ENCODE measurements around the gene HEPACAM. TPM values are rescaled to one million over a fixed set of nuclear protein-coding genes. Genes with fewer than 3 reads are reported as not detected.

HEPACAM gene
- total and polyA plus RNA-seq, 2 donors (not counting 3 experiments of a cell fraction or from before 2014, with no cell fraction given), result not detected

DNA sequence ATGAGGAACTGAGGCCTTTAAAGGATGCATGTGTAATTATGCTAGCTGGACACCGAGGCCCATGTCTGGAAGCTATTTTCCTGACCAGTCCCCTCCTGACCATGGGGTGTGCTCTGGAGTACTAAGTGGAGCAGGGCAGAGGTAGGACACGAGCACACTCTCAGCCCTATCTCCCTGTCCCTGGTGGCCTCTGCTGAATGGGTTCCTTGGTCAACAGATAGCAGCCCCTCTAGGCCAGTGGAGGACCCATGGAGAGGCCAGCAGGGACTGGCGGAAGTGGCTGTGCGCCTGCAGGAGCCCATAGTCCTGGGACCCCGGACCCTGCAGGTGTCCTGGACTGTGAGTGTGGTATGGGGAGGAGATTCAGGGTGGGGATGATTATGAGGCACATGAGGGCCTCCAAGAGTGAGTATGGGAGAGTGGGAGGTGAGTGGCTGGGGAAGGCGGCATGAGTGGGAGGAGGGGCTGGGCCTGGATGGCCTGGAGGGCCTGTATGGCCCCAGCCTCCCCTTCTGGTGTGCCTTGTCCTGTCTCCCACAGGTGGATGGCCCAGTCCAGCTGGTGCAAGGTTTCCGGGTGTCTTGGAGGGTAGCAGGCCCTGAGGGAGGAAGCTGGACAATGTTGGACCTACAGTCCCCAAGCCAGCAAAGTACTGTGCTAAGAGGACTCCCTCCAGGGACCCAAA lies 61.1 kb downstream of the HEPACAM start:
- no peak for TF ChIP-seq POLR2A (IDR thresholded peaks at IDR 0.05; ENCODE audit: low read depth, low read length)
- no peak for TF ChIP-seq POLR2AphosphoS5 (IDR thresholded peaks at IDR 0.05; ENCODE audit: insufficient read depth, low read depth, low read length)
- TF ChIP-seq, protein P1, sequence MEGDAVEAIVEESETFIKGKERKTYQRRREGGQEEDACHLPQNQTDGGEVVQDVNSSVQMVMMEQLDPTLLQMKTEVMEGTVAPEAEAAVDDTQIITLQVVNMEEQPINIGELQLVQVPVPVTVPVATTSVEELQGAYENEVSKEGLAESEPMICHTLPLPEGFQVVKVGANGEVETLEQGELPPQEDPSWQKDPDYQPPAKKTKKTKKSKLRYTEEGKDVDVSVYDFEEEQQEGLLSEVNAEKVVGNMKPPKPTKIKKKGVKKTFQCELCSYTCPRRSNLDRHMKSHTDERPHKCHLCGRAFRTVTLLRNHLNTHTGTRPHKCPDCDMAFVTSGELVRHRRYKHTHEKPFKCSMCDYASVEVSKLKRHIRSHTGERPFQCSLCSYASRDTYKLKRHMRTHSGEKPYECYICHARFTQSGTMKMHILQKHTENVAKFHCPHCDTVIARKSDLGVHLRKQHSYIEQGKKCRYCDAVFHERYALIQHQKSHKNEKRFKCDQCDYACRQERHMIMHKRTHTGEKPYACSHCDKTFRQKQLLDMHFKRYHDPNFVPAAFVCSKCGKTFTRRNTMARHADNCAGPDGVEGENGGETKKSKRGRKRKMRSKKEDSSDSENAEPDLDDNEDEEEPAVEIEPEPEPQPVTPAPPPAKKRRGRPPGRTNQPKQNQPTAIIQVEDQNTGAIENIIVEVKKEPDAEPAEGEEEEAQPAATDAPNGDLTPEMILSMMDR (IDR thresholded peaks at IDR 0.05; ENCODE audit: extremely low read depth in 1 of 2, insufficient read depth in 1 of 2, low read depth in 1 of 2, low read length in 2 of 2), result no peak
- no peak for TF ChIP-seq JUN (IDR thresholded peaks at IDR 0.05; ENCODE audit: borderline replicate concordance, insufficient read depth, insufficient read length, low read depth)
- TF ChIP-seq FOS (IDR thresholded peaks at IDR 0.05; ENCODE audit: borderline replicate concordance, insufficient read depth, low read length), result no peak
- no peak for TF ChIP-seq GATA2 (IDR thresholded peaks at IDR 0.05; ENCODE audit: insufficient read depth, insufficient read length, low read depth, low read length)
- TF ChIP-seq MAX (IDR thresholded peaks at IDR 0.05; ENCODE audit: insufficient read depth, insufficient read length), result no peak
- no peak for TF ChIP-seq EZH2 (IDR thresholded peaks at IDR 0.05; ENCODE audit: borderline replicate concordance, low read depth, low read length, severe bottlenecking)
- TF ChIP-seq MYC (IDR thresholded peaks at IDR 0.05; ENCODE audit: low read depth, low read length), result no peak
- Histone ChIP-seq H3K36me3 (ENCODE audit: control insufficient read depth in 2 of 2, extremely low read depth in 1 of 2, insufficient read depth in 2 of 2, low read length in 2 of 2) (no peaks in the 10 kb centered on the region), H3K9ac (replicated peaks; ENCODE audit: extremely low read depth, insufficient read depth, low read length) (no peak overlapping the region), H3K4me2 (ENCODE audit: insufficient read depth, low read length) (no peak overlapping the region), H3K4me1 (ENCODE audit: control insufficient read depth, extremely low read depth, insufficient read depth, low read length) (peaks cover 21% of the 10 kb centered on the region), H3K27ac (ENCODE audit: insufficient read depth, low read depth, low read length) (no peak overlapping the region), H2AFZ (ENCODE audit: low read depth, low read length) (no peak overlapping the region), H3K27me3 (ENCODE audit: control insufficient read depth in 2 of 2, insufficient read depth in 2 of 2, low read length in 2 of 2) (peaks cover 33 to 40% of the 10 kb centered on the region in 2 experiments), H3K4me3 (replicated peaks in 1 of 3; ENCODE audit: insufficient read depth in 1 of 3, low read depth in 1 of 3, low read length in 3 of 3) (no peak overlapping the region), H4K20me1 (replicated peaks; ENCODE audit: control insufficient read depth, extremely low read depth, insufficient read depth, low read length) (no peaks in the 10 kb centered on the region), H3K9me1 (replicated peaks; ENCODE audit: control insufficient read depth, extremely low read depth, insufficient read depth, low read length) (no peaks in the 10 kb centered on the region), H3K9me3 (replicated peaks; ENCODE audit: control insufficient read depth, insufficient read depth, low read length) (no peaks in the 10 kb centered on the region), H3K79me2 (ENCODE audit: control insufficient read depth, insufficient read depth, low read length) (no peaks in the 10 kb centered on the region)
- DNase-seq (ENCODE audit: low read depth, low spot score), result no peak
- ChIA-PET CTCF (interaction anchor here (1.1 to 2.0 kb wide), 2 partner anchors 8 to 111 kb away, joined by 5 to 53 read pairs; partner anchors contain the start of gene ROBO3), POLR2A (no interaction called here)
- intact Hi-C loops (cut with micrococcal nuclease), result no loop called here
- no peak for FAIRE-seq
- no TSS peak for BruUV-seq (replicated peaks)
- dilution Hi-C loops (cut with MboI; ENCODE audit: extremely low pct_ligation_motif_present, low sequenced_read_pairs), result no loop called here

Measured in endothelial cell of umbilical vein (primary cell).